Embryonic facial prominence (tissue), 1 donor: Measurements from ENCODE around the gene PLCB2.

Experiments
- DNase-seq: peaks from one replicate; pipeline ENCODE4 v3.0.0-alpha.2; 2016; ENCODE audit errors: extremely low spot score

PLCB2 gene

GRCh38 chr15:40250304-40250656, 57.5 kb downstream of the PLCB2 start:
- DNase-seq = no peak

- DNase-seq = no peak
These were observed 58.0 kb downstream of the PLCB2 start for GRCh38 chr15:40249477-40250303.

- no peak for DNase-seq
These were observed 59.5 kb downstream of the PLCB2 start for GRCh38 chr15:40248006-40248783.

GRCh38 chr15:40247406-40247971, 60.2 kb downstream of the PLCB2 start:
- DNase-seq = no peak

GRCh38 chr15:40246496-40247280, 61.0 kb downstream of the PLCB2 start:
- DNase-seq = no peak

GRCh38 chr15:40245666-40246450, 61.9 kb downstream of the PLCB2 start:
- no peak for DNase-seq

GRCh38 chr15:40244961-40245523, 62.7 kb downstream of the PLCB2 start:
- no peak for DNase-seq

GRCh38 chr15:40243126-40243810, 64.5 kb downstream of the PLCB2 start:
- DNase-seq = no peak

- DNase-seq = no peak
These were observed 65.1 kb downstream of the PLCB2 start for GRCh38 chr15:40242601-40243000.

GRCh38 chr15:40242213-40242599, 65.5 kb downstream of the PLCB2 start:
- DNase-seq = no peak

- DNase-seq = no peak
These were observed 66.2 kb downstream of the PLCB2 start for GRCh38 chr15:40241269-40242212.

GRCh38 chr15:40240619-40241221, 67.0 kb downstream of the PLCB2 start:
- no peak for DNase-seq

- no peak for DNase-seq
These were observed 67.8 kb downstream of the PLCB2 start for GRCh38 chr15:40239693-40240618.

GRCh38 chr15:40239404-40239692, 68.4 kb downstream of the PLCB2 start:
- no peak for DNase-seq

GRCh38 chr15:40238532-40239403, 69.0 kb downstream of the PLCB2 start, which contains the start of gene PAK6:
PAK6 (plus strand) TSS chr15:40239063; CDS start chr15:40264786, 25,723 bp downstream.
- peak; percentile 41 for DNase-seq
